ENCODE data around the gene PRDM15.

Gene PRDM15

DNA sequence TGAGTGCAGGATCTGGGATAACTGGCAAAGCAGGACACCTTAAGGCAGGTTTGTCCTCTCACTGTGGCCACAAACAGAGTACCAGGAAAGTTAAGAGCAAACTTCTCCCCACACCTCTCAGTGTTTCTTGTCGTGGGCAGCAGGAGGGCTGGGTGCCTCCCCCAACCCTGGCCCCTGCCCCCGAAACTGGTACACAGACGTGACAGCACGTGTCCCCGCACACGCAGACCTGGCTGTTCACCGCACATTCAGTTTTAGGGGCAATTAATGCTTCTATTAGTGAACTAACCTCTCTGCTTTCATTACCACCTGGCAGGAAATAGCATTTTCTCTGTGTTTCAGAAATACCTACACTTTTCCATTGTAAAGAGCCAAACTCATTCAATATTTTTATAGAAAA, 79.4 kb downstream of the PRDM15 start:
- Histone ChIP-seq H3K9me3 (ENCODE audit: insufficient read depth, low read depth, low read length) (no peaks in the 10 kb centered on the region), H3K36me3 (ENCODE audit: insufficient read depth, low read length) (peaks cover 43% of the 10 kb centered on the region; the same call in 1 of the 2 replicates), H3K79me2 (ENCODE audit: insufficient read depth, low read length) (no peaks in the 10 kb centered on the region), H4K20me1 (ENCODE audit: insufficient read depth, low read length, poor library complexity, severe bottlenecking) (no peaks in the 10 kb centered on the region), H3K9me2 (replicated peaks; ENCODE audit: low read depth, low read length) (no peaks in the 10 kb centered on the region), H3K4me2 (ENCODE audit: low read depth, low read length, poor library complexity, severe bottlenecking) (no peak overlapping the region), H3K4me3 (ENCODE audit: low read length, poor library complexity, severe bottlenecking) (no peak overlapping the region), H2AFZ (ENCODE audit: low read length) (no peak overlapping the region), H3F3A (ENCODE audit: low read depth) (no peaks in the 10 kb centered on the region), H3K27me3 (ENCODE audit: insufficient read depth, low read length, poor library complexity, severe bottlenecking) (no peaks in the 10 kb centered on the region), H3K4me1 (ENCODE audit: insufficient read depth, low read length, poor library complexity, severe bottlenecking) (no peaks in the 10 kb centered on the region), H3K9ac (ENCODE audit: low read depth, low read length, poor library complexity, severe bottlenecking) (no peak overlapping the region)
- no peak for TF ChIP-seq EZH2phosphoT487 (IDR thresholded peaks at IDR 0.05; ENCODE audit: borderline replicate concordance)
- TF ChIP-seq, protein P1, sequence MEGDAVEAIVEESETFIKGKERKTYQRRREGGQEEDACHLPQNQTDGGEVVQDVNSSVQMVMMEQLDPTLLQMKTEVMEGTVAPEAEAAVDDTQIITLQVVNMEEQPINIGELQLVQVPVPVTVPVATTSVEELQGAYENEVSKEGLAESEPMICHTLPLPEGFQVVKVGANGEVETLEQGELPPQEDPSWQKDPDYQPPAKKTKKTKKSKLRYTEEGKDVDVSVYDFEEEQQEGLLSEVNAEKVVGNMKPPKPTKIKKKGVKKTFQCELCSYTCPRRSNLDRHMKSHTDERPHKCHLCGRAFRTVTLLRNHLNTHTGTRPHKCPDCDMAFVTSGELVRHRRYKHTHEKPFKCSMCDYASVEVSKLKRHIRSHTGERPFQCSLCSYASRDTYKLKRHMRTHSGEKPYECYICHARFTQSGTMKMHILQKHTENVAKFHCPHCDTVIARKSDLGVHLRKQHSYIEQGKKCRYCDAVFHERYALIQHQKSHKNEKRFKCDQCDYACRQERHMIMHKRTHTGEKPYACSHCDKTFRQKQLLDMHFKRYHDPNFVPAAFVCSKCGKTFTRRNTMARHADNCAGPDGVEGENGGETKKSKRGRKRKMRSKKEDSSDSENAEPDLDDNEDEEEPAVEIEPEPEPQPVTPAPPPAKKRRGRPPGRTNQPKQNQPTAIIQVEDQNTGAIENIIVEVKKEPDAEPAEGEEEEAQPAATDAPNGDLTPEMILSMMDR (conservative IDR thresholded peaks at IDR 0.05; ENCODE audit: low read length): no peak

DNA sequence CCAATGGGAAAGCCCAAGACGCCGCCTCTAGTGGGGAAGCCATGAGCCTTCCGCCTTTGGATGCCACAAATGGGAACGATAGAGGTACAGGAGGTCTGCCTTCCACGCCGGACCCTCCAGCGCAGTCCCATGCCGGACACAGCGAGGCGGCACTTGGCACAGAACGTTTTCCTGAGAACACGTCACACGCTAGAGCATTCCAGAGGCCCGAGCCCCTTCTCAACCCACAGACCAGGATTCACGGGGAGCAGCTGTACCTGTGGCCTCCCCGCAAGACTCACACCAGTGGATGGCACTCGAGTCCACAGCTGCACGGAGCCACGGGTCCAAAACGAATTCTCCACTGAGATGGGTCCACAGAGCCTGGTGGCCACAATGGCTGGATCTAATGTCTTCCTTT, 80.8 kb downstream of the PRDM15 start:
- Histone ChIP-seq H3K36me3 (ENCODE audit: insufficient read depth, low read length) (peaks cover 43% of the 10 kb centered on the region; the same call in 1 of the 2 replicates), H3K27me3 (ENCODE audit: insufficient read depth, low read length, poor library complexity, severe bottlenecking) (no peaks in the 10 kb centered on the region), H3K4me2 (ENCODE audit: low read depth, low read length, poor library complexity, severe bottlenecking) (no peak overlapping the region), H3K9me2 (replicated peaks; ENCODE audit: low read depth, low read length) (no peaks in the 10 kb centered on the region), H3K9ac (ENCODE audit: low read depth, low read length, poor library complexity, severe bottlenecking) (no peak overlapping the region), H3K79me2 (ENCODE audit: insufficient read depth, low read length) (no peaks in the 10 kb centered on the region), H4K20me1 (ENCODE audit: insufficient read depth, low read length, poor library complexity, severe bottlenecking) (no peaks in the 10 kb centered on the region), H3F3A (ENCODE audit: low read depth) (no peaks in the 10 kb centered on the region), H3K9me3 (ENCODE audit: insufficient read depth, low read depth, low read length) (no peaks in the 10 kb centered on the region; the same call in 1 of the 2 replicates), H2AFZ (ENCODE audit: low read length) (no peak overlapping the region), H3K4me3 (ENCODE audit: low read length, poor library complexity, severe bottlenecking) (no peak overlapping the region), H3K4me1 (ENCODE audit: insufficient read depth, low read length, poor library complexity, severe bottlenecking) (no peaks in the 10 kb centered on the region)
- TF ChIP-seq, protein P1 (conservative IDR thresholded peaks at IDR 0.05; ENCODE audit: low read length): no peak
- TF ChIP-seq EZH2phosphoT487 (IDR thresholded peaks at IDR 0.05; ENCODE audit: borderline replicate concordance): no peak

DNA sequence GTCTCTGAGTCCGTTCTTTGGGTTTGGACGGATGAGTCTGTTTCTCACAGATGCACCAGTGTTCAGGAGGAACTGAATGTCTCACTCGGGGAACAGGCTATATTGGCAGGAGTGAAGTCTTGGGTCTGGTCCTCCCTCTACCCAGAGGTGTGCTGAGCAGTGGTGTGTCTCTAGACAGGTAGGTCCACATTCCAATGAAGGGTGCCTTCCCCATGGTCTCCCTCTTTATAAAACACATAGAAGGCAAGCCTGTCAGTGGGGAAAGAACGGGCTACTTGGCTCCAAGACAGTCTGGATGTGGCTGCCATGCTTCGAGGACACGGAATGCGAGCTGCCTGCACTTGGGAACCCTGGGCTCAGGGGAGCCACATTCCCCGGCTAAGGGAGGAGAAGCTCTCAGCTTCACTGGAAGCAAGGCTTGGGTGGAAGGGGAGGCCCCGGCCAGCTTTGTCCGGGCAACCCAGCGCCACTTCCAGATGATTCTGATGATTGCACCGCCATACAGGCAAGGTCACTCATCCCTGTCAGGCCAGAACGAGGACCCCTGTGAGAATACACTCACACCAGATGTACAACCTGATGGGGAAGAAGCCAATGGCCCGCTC, 82.6 kb downstream of the PRDM15 start:
- H3K36me3 ChIP-seq (ENCODE audit: insufficient read depth, low read length): peaks cover 30% of the 10 kb centered on the region; the same call in 1 of the 2 replicates
- peaks cover 7% of the 10 kb centered on the region; the same call in 1 of the 2 replicates for H3K9me3 ChIP-seq (ENCODE audit: insufficient read depth, low read depth, low read length)
- no peaks in the 10 kb centered on the region for H4K20me1 ChIP-seq (ENCODE audit: insufficient read depth, low read length, poor library complexity, severe bottlenecking)
- H3F3A ChIP-seq (ENCODE audit: low read depth): no peaks in the 10 kb centered on the region
- no peaks in the 10 kb centered on the region for H3K4me1 ChIP-seq (ENCODE audit: insufficient read depth, low read length, poor library complexity, severe bottlenecking)
- TF ChIP-seq, protein P1 (conservative IDR thresholded peaks at IDR 0.05; ENCODE audit: low read length): no peak
- TF ChIP-seq EZH2phosphoT487 (IDR thresholded peaks at IDR 0.05; ENCODE audit: borderline replicate concordance): no peak
- H3K27me3 ChIP-seq (ENCODE audit: insufficient read depth, low read length, poor library complexity, severe bottlenecking): no peaks in the 10 kb centered on the region
- no peak overlapping the region for H3K4me2 ChIP-seq (ENCODE audit: low read depth, low read length, poor library complexity, severe bottlenecking)
- H3K79me2 ChIP-seq (ENCODE audit: insufficient read depth, low read length): no peaks in the 10 kb centered on the region
- no peak overlapping the region for H2AFZ ChIP-seq (ENCODE audit: low read length)
- H3K9ac ChIP-seq (ENCODE audit: low read depth, low read length, poor library complexity, severe bottlenecking): no peak overlapping the region
- no peak overlapping the region for H3K4me3 ChIP-seq (ENCODE audit: low read length, poor library complexity, severe bottlenecking)
- H3K9me2 ChIP-seq (replicated peaks; ENCODE audit: low read depth, low read length): no peaks in the 10 kb centered on the region
